ENCODE data around the gene MAD1L1.

MAD1L1 gene

DNA sequence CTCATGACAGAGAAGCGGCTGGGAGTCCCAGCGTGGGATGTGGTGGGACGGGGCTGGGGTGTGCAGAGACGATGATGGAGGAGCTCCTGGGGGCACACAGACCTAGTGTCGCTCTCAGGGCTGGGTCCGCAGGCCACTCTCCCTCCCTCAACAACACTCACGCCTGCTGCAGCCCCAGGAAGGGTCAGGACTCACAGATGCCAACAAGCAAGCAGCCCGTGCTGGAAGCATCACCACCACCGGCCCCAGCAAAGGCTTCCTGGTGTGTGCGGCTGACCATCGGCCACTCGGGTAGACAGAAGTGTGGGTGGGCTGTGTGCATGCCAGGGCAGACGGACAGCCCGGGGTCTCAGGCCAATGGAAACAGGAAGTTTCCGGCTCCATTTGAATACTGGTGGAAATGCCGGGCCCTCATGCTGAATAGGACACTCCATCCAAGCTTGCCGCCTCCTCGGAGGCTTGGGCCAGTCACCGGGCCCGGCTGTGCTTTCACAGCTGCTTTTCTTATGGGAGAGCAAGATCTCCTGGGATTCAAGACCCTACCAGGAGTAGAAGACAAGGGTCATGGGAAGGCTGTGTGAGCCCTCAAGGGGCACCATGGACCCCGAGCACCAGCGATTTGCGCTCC, 384.6 kb downstream of the MAD1L1 start:
- Histone ChIP-seq H3K4me2 (ENCODE audit: insufficient read depth, low read length) (no peak overlapping the region), H3K27ac (ENCODE audit: low read length) (no peak overlapping the region; the same call in 1 of the 2 replicates), H3K36me3 (ENCODE audit: insufficient read depth, low read length) (peaks cover 58% of the 10 kb centered on the region), H3K9me3 (ENCODE audit: insufficient read depth, low read length, severe bottlenecking) (no peaks in the 10 kb centered on the region), H3K4me1 (ENCODE audit: insufficient read depth, low read length) (no peaks in the 10 kb centered on the region), H3K9ac (ENCODE audit: low read depth, low read length) (no peak overlapping the region), H3K27me3 (ENCODE audit: insufficient read depth, low read length, poor library complexity) (no peaks in the 10 kb centered on the region), H3K79me2 (ENCODE audit: insufficient read depth, low read length) (peaks cover 15% of the 10 kb centered on the region; the same call in 1 of the 2 replicates), H4K20me1 (ENCODE audit: insufficient read depth, low read length) (peaks cover 62% of the 10 kb centered on the region), H3K4me3 (ENCODE audit: low read depth in 1 of 2, low read length in 2 of 2) (no peak overlapping the region), H2AFZ (ENCODE audit: low read depth, low read length) (no peak overlapping the region)
- TF ChIP-seq, protein P1, sequence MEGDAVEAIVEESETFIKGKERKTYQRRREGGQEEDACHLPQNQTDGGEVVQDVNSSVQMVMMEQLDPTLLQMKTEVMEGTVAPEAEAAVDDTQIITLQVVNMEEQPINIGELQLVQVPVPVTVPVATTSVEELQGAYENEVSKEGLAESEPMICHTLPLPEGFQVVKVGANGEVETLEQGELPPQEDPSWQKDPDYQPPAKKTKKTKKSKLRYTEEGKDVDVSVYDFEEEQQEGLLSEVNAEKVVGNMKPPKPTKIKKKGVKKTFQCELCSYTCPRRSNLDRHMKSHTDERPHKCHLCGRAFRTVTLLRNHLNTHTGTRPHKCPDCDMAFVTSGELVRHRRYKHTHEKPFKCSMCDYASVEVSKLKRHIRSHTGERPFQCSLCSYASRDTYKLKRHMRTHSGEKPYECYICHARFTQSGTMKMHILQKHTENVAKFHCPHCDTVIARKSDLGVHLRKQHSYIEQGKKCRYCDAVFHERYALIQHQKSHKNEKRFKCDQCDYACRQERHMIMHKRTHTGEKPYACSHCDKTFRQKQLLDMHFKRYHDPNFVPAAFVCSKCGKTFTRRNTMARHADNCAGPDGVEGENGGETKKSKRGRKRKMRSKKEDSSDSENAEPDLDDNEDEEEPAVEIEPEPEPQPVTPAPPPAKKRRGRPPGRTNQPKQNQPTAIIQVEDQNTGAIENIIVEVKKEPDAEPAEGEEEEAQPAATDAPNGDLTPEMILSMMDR (IDR thresholded peaks at IDR 0.05; ENCODE audit: borderline replicate concordance, extremely low read depth, low read length, poor library complexity, severe bottlenecking) = no peak
- TF ChIP-seq EZH2 (IDR thresholded peaks at IDR 0.05; ENCODE audit: borderline replicate concordance, low read depth, low read length, severe bottlenecking) = no peak
- DNase-seq (no peak), ATAC-seq (ENCODE audit: insufficient read depth, low read depth) (no peak)

DNA sequence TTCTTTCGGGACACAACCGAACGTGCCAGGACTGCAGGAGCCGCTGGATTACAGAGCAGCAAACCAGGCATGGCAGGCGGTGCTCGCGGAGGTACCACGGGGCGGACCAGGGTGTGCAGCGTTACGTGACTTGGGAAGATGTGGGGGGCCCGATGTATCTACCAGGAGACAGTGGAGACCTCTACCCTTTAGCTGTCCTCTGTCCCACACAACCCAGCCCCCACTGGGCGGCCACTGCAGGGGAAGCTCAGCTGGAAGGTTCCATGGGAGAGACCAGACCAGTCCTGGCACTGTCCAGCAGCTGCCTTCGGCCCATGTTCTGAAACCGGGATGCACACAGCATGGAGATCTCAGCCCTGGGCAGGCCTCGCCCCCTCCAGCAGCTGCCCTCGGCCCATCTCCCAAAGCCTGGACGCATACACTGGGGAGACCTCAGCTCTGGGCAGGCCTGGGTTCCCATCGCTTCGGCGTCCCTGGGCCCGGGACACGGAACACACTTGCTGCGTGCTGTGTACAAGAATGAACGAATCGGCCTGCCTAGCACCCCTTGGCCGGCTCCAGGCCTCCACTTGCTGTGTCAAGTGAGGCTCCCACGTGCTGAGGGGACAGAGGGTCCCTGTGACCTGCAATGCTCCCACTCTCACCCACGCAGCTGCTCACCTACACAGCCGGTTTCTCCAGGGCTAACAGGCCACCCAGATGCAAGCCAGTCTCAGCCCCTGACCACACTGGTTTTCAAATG, 385.3 kb downstream of the MAD1L1 start:
- H3K9me3 ChIP-seq (ENCODE audit: insufficient read depth, low read length, severe bottlenecking) = no peaks in the 10 kb centered on the region
- DNase-seq (no peak), ATAC-seq (ENCODE audit: insufficient read depth, low read depth) (no peak)
- H3K79me2 ChIP-seq (ENCODE audit: insufficient read depth, low read length) = peaks cover 15% of the 10 kb centered on the region; the same call in 1 of the 2 replicates
- no peak overlapping the region for H3K4me2 ChIP-seq (ENCODE audit: insufficient read depth, low read length)
- no peak overlapping the region for H2AFZ ChIP-seq (ENCODE audit: low read depth, low read length)
- H4K20me1 ChIP-seq (ENCODE audit: insufficient read depth, low read length) = peaks cover 59% of the 10 kb centered on the region
- no peaks in the 10 kb centered on the region for H3K4me1 ChIP-seq (ENCODE audit: insufficient read depth, low read length)
- peaks cover 65% of the 10 kb centered on the region for H3K36me3 ChIP-seq (ENCODE audit: insufficient read depth, low read length)
- no peak overlapping the region for H3K9ac ChIP-seq (ENCODE audit: low read depth, low read length)
- H3K27me3 ChIP-seq (ENCODE audit: insufficient read depth, low read length, poor library complexity) = no peaks in the 10 kb centered on the region
- no peak overlapping the region for H3K4me3 ChIP-seq (ENCODE audit: low read depth in 1 of 2, low read length in 2 of 2)
- TF ChIP-seq, protein P1 (IDR thresholded peaks at IDR 0.05; ENCODE audit: borderline replicate concordance, extremely low read depth, low read length, poor library complexity, severe bottlenecking) = no peak
- no peak for TF ChIP-seq EZH2 (IDR thresholded peaks at IDR 0.05; ENCODE audit: borderline replicate concordance, low read depth, low read length, severe bottlenecking)
- no peak overlapping the region for H3K27ac ChIP-seq (ENCODE audit: low read length)

DNA sequence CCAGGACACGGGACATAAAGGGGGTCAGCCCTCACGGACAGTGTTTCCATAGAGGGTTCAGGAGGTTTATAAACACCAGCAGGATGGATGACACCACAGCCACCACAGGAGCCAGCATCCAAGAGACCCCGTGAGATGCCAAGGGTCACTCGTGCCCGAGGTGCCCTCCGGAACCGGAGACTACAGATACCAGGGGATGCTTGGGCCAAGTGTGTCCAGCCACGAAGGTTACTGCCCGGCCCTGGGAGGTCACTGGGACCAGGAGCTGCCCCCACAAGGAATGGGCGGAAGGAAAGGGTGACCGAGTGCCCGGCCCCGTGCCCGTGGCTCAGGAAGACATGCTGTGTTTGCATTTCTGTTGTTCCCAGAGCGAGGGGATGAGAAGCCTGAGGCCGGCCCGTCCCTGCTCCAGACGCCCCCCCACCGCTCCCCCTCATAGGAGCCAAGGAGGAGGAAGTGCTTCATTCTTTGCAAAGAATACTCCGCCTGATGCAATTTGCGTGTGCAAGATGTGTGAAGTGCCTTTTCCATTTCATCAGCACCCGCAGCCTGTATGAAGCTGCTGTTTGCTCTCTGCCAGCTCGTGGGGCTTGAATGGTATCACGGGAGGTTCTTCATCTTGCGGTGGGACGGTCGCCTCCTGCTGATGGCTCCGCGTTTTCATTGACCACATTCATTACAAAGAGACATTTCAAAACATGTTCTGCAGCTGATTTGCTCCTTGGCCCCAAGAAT, 386.2 kb downstream of the MAD1L1 start:
- ATAC-seq (ENCODE audit: insufficient read depth, low read depth) = no peak
- no peak overlapping the region for H3K9ac ChIP-seq (ENCODE audit: low read depth, low read length)

More for the DNA sequence above, 386.2 kb downstream of the MAD1L1 start:
- H3K27me3 ChIP-seq (ENCODE audit: insufficient read depth, low read length, poor library complexity) = no peaks in the 10 kb centered on the region
- H3K9me3 ChIP-seq (ENCODE audit: insufficient read depth, low read length, severe bottlenecking) = no peaks in the 10 kb centered on the region
- H4K20me1 ChIP-seq (ENCODE audit: insufficient read depth, low read length) = peaks cover 55% of the 10 kb centered on the region
- peaks cover 13% of the 10 kb centered on the region; the same call in 1 of the 2 replicates for H3K79me2 ChIP-seq (ENCODE audit: insufficient read depth, low read length)
- peaks cover 71% of the 10 kb centered on the region for H3K36me3 ChIP-seq (ENCODE audit: insufficient read depth, low read length)
- H3K4me2 ChIP-seq (ENCODE audit: insufficient read depth, low read length) = no peak overlapping the region
- TF ChIP-seq, protein P1 (IDR thresholded peaks at IDR 0.05; ENCODE audit: borderline replicate concordance, extremely low read depth, low read length, poor library complexity, severe bottlenecking) = no peak
- TF ChIP-seq EZH2 (IDR thresholded peaks at IDR 0.05; ENCODE audit: borderline replicate concordance, low read depth, low read length, severe bottlenecking) = no peak
- H2AFZ ChIP-seq (ENCODE audit: low read depth, low read length) = no peak overlapping the region
- DNase-seq = no peak
- no peak overlapping the region for H3K27ac ChIP-seq (ENCODE audit: low read length)
- H3K4me1 ChIP-seq (ENCODE audit: insufficient read depth, low read length) = no peaks in the 10 kb centered on the region
- H3K4me3 ChIP-seq (ENCODE audit: low read depth in 1 of 2, low read length in 2 of 2) = no peak overlapping the region

Data from DND-41 (cell line).